Liver (tissue), 9 donors: ENCODE measurements around the gene NHS. TPM values are rescaled to one million over a fixed set of nuclear protein-coding genes. Genes with fewer than 3 reads are reported as not detected.

Experiments used
- DNase-seq: peaks from one replicate; pipeline ENCODE4 v3.0.0-alpha.2; 2017; ENCODE audit warnings: low spot score
- H3K27ac ChIP-seq, 2 donors: one replicate each; pipeline ENCODE4 v1.7.0; 2013; ENCODE audit warnings: inconsistent platforms in 2 of 2, low read length in 2 of 2, control low read depth in 1 of 2, low read depth in 1 of 2, mild to moderate bottlenecking in 1 of 2
- H3K27me3 ChIP-seq, 4 donors: one replicate each; pipeline versions ENCODE4 v1.6.1 to v1.7.0; 2013; ENCODE audit warnings: low read length in 3 of 4, inconsistent platforms in 1 of 4, mild to moderate bottlenecking in 1 of 4, moderate library complexity in 1 of 4; ENCODE audit not compliant: control insufficient read depth in 4 of 4, insufficient read depth in 4 of 4
- H3K36me3 ChIP-seq, 4 donors: one replicate each; pipeline versions ENCODE4 v1.6.1 to v1.7.0; 2013; ENCODE audit warnings: low read length in 3 of 4, mild to moderate bottlenecking in 3 of 4, low read depth in 1 of 4, moderate library complexity in 1 of 4; ENCODE audit not compliant: control insufficient read depth in 4 of 4, insufficient read depth in 3 of 4
- H3K4me1 ChIP-seq, 4 donors: one replicate each; pipeline versions ENCODE4 v1.6.1 to v1.7.0; 2013; ENCODE audit warnings: low read length in 3 of 4, mild to moderate bottlenecking in 3 of 4, moderate library complexity in 1 of 4; ENCODE audit not compliant: control insufficient read depth in 4 of 4, insufficient read depth in 4 of 4
- H3K4me3 ChIP-seq, 3 donors: one replicate each; pipeline versions ENCODE4 v1.6.1 to v1.7.0; 2013; ENCODE audit warnings: low read length in 3 of 3, control low read depth in 1 of 3, low read depth in 1 of 3, mild to moderate bottlenecking in 1 of 3
- H3K9ac ChIP-seq, 2 donors: one replicate each; pipeline ENCODE4 v1.7.0; 2013; ENCODE audit warnings: low read length in 2 of 2, mild to moderate bottlenecking in 2 of 2, moderate library complexity in 2 of 2, control low read depth in 1 of 2, low read depth in 1 of 2
- H3K9me3 ChIP-seq, 4 donors: one replicate each; pipeline versions ENCODE4 v1.6.1 to v1.7.0; 2013; ENCODE audit warnings: low read length in 3 of 4; ENCODE audit not compliant: control insufficient read depth in 4 of 4
- ATF3 ChIP-seq: IDR thresholded peaks from 2 replicates; pipeline ENCODE4 v1.6.1; 2016; ENCODE audit warnings: antibody characterized with exemption
- EGR1 ChIP-seq, 2 donors: IDR thresholded peaks; 2 replicates each; pipeline ENCODE4 v1.6.1; 2016 to 2018; ENCODE audit warnings: antibody characterized with exemption in 2 of 2, low read depth in 2 of 2
- FOXA1 ChIP-seq: IDR thresholded peaks from 2 replicates; pipeline ENCODE4 v1.6.1; 2016; ENCODE audit warnings: antibody characterized with exemption
- FOXA2 ChIP-seq: IDR thresholded peaks from 2 replicates; pipeline ENCODE4 v1.6.1; 2016; ENCODE audit warnings: antibody characterized with exemption
- GABPA ChIP-seq, 2 donors: IDR thresholded peaks in 1 of 2; conservative IDR thresholded peaks in 1 of 2; 2 replicates each; pipeline ENCODE4 v1.6.1; 2016; ENCODE audit warnings: antibody characterized with exemption in 2 of 2, mild to moderate bottlenecking in 1 of 2, moderate library complexity in 1 of 2
- HNF4A ChIP-seq, 2 donors: conservative IDR thresholded peaks; 2 replicates each; pipeline ENCODE4 v1.6.1; 2016; ENCODE audit warnings: antibody characterized with exemption in 2 of 2, mild to moderate bottlenecking in 2 of 2
- HNF4G ChIP-seq: IDR thresholded peaks from 2 replicates; pipeline ENCODE4 v1.6.1; 2016; ENCODE audit warnings: antibody characterized with exemption
- JUND ChIP-seq, 2 donors: IDR thresholded peaks; 2 replicates each; pipeline ENCODE4 v1.6.1; 2016; ENCODE audit warnings: antibody characterized with exemption in 2 of 2
- MAX ChIP-seq: IDR thresholded peaks from 2 replicates; pipeline ENCODE4 v1.6.1; 2016; ENCODE audit warnings: antibody characterized with exemption
- NR2F2 ChIP-seq: IDR thresholded peaks from 2 replicates; pipeline ENCODE4 v1.6.1; 2016; ENCODE audit warnings: antibody characterized with exemption
- RAD21 ChIP-seq, 2 donors: IDR thresholded peaks; 2 replicates each; pipeline ENCODE4 v1.6.1; 2016; ENCODE audit warnings: antibody characterized with exemption in 2 of 2, mild to moderate bottlenecking in 2 of 2
- REST ChIP-seq: IDR thresholded peaks from 2 replicates; pipeline ENCODE4 v1.6.1; 2016; ENCODE audit warnings: antibody characterized with exemption, mild to moderate bottlenecking
- RXRA ChIP-seq, 2 donors: IDR thresholded peaks; 2 replicates each; pipeline ENCODE4 v1.6.1; 2017 to 2018; ENCODE audit warnings: antibody characterized with exemption in 2 of 2, mild to moderate bottlenecking in 1 of 2
- SP1 ChIP-seq: IDR thresholded peaks from 2 replicates; pipeline ENCODE4 v1.6.1; 2018; ENCODE audit warnings: antibody characterized with exemption, mild to moderate bottlenecking
- TAF1 ChIP-seq: conservative IDR thresholded peaks from 2 replicates; pipeline ENCODE4 v1.6.1; 2016; ENCODE audit warnings: antibody characterized with exemption, mild to moderate bottlenecking
- YY1 ChIP-seq: IDR thresholded peaks from 2 replicates; pipeline ENCODE4 v1.6.1; 2016; ENCODE audit warnings: antibody characterized with exemption, mild to moderate bottlenecking
- ZBTB33 ChIP-seq: IDR thresholded peaks from 2 replicates; pipeline ENCODE4 v1.6.1; 2016; ENCODE audit warnings: antibody characterized with exemption
- WGBS: extraction: QIAGEN DNeasy Blood & Tissue Kit; methylation state at CpG from one replicate; pipeline ENCODE4 v1.1.7; 2013; 5-methylcytosine and 5-hydroxymethylcytosine counted together
- polyA plus RNA-seq, 2 donors: library from polyadenylated mRNA; stranded (reverse) in 1 of 2; unstranded in 1 of 2; fragments of 200-250 nt in 1 of 2; fragments of >200 nt in 1 of 2; fragmentation: Nextera tagmentation in 1 of 2; extraction: Ambion mirVana in 1 of 2; gene quantifications; one replicate each; pipeline versions ENCODE4 v1.2.1 to v1.2.3, GENCODE V29; 2013 to 2015
- total RNA-seq, 2 donors: library from RNA; depleted of rRNA; stranded (reverse); fragments of >200 nt; gene quantifications; one replicate each; pipeline ENCODE4 v1.2.3, GENCODE V29; 2014
- TF ChIP-seq, protein P1 (sequence below): fragments of 150-350 bp; IDR thresholded peaks from 2 replicates; pipeline ENCODE4 v1.5.1; 2017; ENCODE audit warnings: improper control_type of control experiment, low read depth, low read length; ENCODE audit not compliant: missing input control
- donor health status: healthy.
- donor health status: healthy.
- donor health status: healthy.
- donor health status: healthy.
- donor health status: healthy.

The NHS gene
- total and polyA plus RNA-seq, 4 donors = 0.03 to 0.17 (median 0.10) TPM

DNA sequence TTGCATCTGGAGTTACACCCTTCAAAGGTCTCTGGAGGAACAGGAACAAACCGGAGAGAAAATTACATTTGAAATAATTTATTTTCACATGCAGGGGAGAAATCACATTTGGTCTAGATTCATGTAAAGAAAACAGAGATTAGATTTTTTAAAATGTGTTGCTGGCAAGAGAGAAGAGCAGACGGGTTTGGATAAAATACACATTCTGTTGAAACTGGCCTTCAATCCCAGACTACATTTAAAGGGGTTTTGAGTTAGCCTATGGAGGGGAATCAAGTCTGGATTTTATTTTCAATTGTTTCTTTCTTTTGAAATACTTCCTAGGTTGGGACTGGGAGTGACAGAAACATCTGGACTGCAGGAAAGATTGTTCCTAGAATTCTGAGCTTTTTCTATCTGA lies 180.8 kb downstream of the NHS start (continued):
- no peak for TF ChIP-seq ATF3

- Histone ChIP-seq H3K27ac (no peak overlapping the region), H3K4me1 (no peaks in the 10 kb centered on the region), H3K9ac (no peak overlapping the region), H3K36me3 (no peaks in the 10 kb centered on the region), H3K4me3 (no peak overlapping the region), H3K27me3 (no peaks in the 10 kb centered on the region), H3K9me3 (no peaks in the 10 kb centered on the region)
- no peak for TF ChIP-seq RXRA (IDR thresholded peaks at IDR 0.05)
- no peak for TF ChIP-seq FOXA2
- TF ChIP-seq, protein P1, sequence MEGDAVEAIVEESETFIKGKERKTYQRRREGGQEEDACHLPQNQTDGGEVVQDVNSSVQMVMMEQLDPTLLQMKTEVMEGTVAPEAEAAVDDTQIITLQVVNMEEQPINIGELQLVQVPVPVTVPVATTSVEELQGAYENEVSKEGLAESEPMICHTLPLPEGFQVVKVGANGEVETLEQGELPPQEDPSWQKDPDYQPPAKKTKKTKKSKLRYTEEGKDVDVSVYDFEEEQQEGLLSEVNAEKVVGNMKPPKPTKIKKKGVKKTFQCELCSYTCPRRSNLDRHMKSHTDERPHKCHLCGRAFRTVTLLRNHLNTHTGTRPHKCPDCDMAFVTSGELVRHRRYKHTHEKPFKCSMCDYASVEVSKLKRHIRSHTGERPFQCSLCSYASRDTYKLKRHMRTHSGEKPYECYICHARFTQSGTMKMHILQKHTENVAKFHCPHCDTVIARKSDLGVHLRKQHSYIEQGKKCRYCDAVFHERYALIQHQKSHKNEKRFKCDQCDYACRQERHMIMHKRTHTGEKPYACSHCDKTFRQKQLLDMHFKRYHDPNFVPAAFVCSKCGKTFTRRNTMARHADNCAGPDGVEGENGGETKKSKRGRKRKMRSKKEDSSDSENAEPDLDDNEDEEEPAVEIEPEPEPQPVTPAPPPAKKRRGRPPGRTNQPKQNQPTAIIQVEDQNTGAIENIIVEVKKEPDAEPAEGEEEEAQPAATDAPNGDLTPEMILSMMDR = no peak
- TF ChIP-seq YY1 = no peak
- no peak for TF ChIP-seq SP1
- TF ChIP-seq NR2F2 = no peak
- 53% methylated on average over 8 of the region's 8 CpGs for WGBS
- no peak for DNase-seq
Observed at GRCh38 chrX:17559728-17560379, 184.9 kb downstream of the NHS start.

DNA sequence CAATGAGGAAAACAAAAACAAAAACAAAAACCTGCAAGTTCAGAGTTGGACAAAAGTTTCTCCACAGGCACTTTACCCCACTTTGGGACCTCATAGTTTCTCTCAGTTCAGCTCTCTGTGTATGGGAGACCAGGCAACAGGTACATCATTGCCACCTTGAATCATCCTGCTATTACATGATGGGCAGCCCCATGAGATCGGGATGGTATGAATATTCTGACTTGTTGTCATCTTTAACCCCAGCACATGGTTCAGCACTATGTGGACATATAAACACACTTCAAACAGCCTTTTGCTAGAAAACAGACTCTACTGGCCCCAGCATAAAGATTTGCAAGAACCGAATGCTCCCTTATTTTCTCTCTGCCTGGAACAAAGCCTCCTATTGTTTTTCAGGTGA lies 185.4 kb downstream of the NHS start:
- Histone ChIP-seq H3K36me3 (no peaks in the 10 kb centered on the region), H3K27me3 (no peaks in the 10 kb centered on the region), H3K4me1 (no peaks in the 10 kb centered on the region), H3K27ac (no peak overlapping the region), H3K9ac (no peak overlapping the region), H3K4me3 (no peak overlapping the region), H3K9me3 (no peaks in the 10 kb centered on the region)
- DNase-seq = no peak
- 83% methylated on average over 2 of the region's 2 CpGs for WGBS
- TF ChIP-seq EGR1 (IDR thresholded peaks at IDR 0.05; ENCODE audit: low read depth in 2 of 2) (no peak), FOXA2 (no peak), REST (no peak), RAD21 (IDR thresholded peaks at IDR 0.05) (no peak), JUND (IDR thresholded peaks at IDR 0.05) (no peak), NR2F2 (no peak), ATF3 (no peak), ZBTB33 (no peak), RXRA (IDR thresholded peaks at IDR 0.05) (no peak), HNF4A (conservative IDR thresholded peaks at IDR 0.05) (no peak), MAX (no peak), TAF1 (no peak), GABPA (IDR thresholded peaks at IDR 0.05 in 1 of 2, conservative IDR thresholded peaks at IDR 0.05 in 1 of 2) (no peak), FOXA1 (no peak), HNF4G (no peak)
